CD14-positive monocyte (primary cell): ENCODE measurements around the gene IQSEC3. TPM values are rescaled to one million over a fixed set of nuclear protein-coding genes. Genes with fewer than 3 reads are reported as not detected.

Experiments used
- DNase-seq, 3 donors: peaks; one replicate each; pipeline ENCODE4 v3.0.0-alpha.2; 2011 to 2022
- H2AFZ ChIP-seq: 2 replicates; pipeline ENCODE4 v1.6.0; 2012; ENCODE audit warnings: mild to moderate bottlenecking, low read depth, low read length, inconsistent platforms; ENCODE audit not compliant: insufficient read depth, poor library complexity, severe bottlenecking
- H3K27ac ChIP-seq, 2 donors: 1 replicate in 1 of 2; 2 replicates in 1 of 2; pipeline ENCODE4 v1.5.1; 2012 to 2013; ENCODE audit warnings: low read length in 2 of 2, control low read depth in 1 of 2, inconsistent platforms in 1 of 2, low read depth in 1 of 2, mild to moderate bottlenecking in 1 of 2
- H3K27me3 ChIP-seq, 2 donors: one replicate each; pipeline versions ENCODE4 v1.6.0 to v1.6.1; 2011 to 2013; ENCODE audit warnings: low read length in 2 of 2; ENCODE audit not compliant: control insufficient read depth in 2 of 2, insufficient read depth in 2 of 2
- H3K36me3 ChIP-seq, 2 donors: replicated peaks in 1 of 2; 1 replicate in 1 of 2; 2 replicates in 1 of 2; pipeline versions ENCODE4 v1.5.1 to v1.6.1; 2012 to 2013; ENCODE audit warnings: low read length in 2 of 2, control low read depth in 1 of 2, inconsistent platforms in 1 of 2, mild to moderate bottlenecking in 1 of 2; ENCODE audit not compliant: insufficient read depth in 2 of 2, control insufficient read depth in 1 of 2
- H3K4me1 ChIP-seq, 2 donors: 1 replicate in 1 of 2; 2 replicates in 1 of 2; pipeline versions ENCODE4 v1.5.1 to v1.6.1; 2012 to 2013; ENCODE audit warnings: low read length in 2 of 2, control low read depth in 1 of 2, inconsistent platforms in 1 of 2, mild to moderate bottlenecking in 1 of 2, moderate library complexity in 1 of 2; ENCODE audit not compliant: insufficient read depth in 2 of 2, control insufficient read depth in 1 of 2
- H3K4me2 ChIP-seq: replicated peaks from 2 replicates; pipeline ENCODE3; 2012; ENCODE audit warnings: low read length, moderate library complexity, mild to moderate bottlenecking; ENCODE audit not compliant: poor library complexity, severe bottlenecking; ENCODE audit errors: extremely low read depth
- H3K4me3 ChIP-seq, 3 experiments: fragments of 200-600 bp in 1 of 3; sonication (generic) in 1 of 3; replicated peaks in 1 of 3; 1 replicate in 2 of 3; 2 replicates in 1 of 3; pipeline ENCODE4 v1.5.1; 2011 to 2013; ENCODE audit warnings: low read length in 3 of 3, mild to moderate bottlenecking in 3 of 3, control low read depth in 2 of 3, low read depth in 2 of 3, inconsistent platforms in 1 of 3, moderate library complexity in 1 of 3
- H3K79me2 ChIP-seq: 2 replicates; pipeline ENCODE4 v1.6.0; 2012; ENCODE audit warnings: mild to moderate bottlenecking, control low read depth, inconsistent platforms, low read length, moderate library complexity; ENCODE audit not compliant: insufficient read depth
- H3K9ac ChIP-seq: 2 replicates; pipeline ENCODE4 v1.6.0; 2017; ENCODE audit warnings: low read length, mild to moderate bottlenecking; ENCODE audit not compliant: insufficient read depth, poor library complexity, severe bottlenecking
- H3K9me3 ChIP-seq, 2 donors: replicated peaks in 1 of 2; 1 replicate in 1 of 2; 2 replicates in 1 of 2; pipeline versions ENCODE4 v1.5.1 to v1.6.1; 2012 to 2013; ENCODE audit warnings: low read length in 2 of 2, control low read depth in 1 of 2; ENCODE audit not compliant: control insufficient read depth in 1 of 2, insufficient read depth in 1 of 2
- H4K20me1 ChIP-seq: 2 replicates; pipeline ENCODE4 v1.6.0; 2012; ENCODE audit warnings: mild to moderate bottlenecking, low read length, control low read depth, moderate library complexity; ENCODE audit not compliant: insufficient read depth
- H3K27ac Mint-ChIP-seq, 7 donors: one replicate each; pipeline ENCODE4 v1.8.0; 2020; ENCODE audit warnings: mild to moderate bottlenecking in 7 of 7, mixed read lengths in 7 of 7, moderate library complexity in 6 of 7, inconsistent platforms in 2 of 7
- H3K27me3 Mint-ChIP-seq, 3 donors: one replicate each; pipeline ENCODE4 v1.8.0; 2021 to 2022; ENCODE audit warnings: low read depth in 3 of 3, mild to moderate bottlenecking in 3 of 3, mixed read lengths in 3 of 3, moderate library complexity in 3 of 3, inconsistent platforms in 1 of 3
- H3K36me3 Mint-ChIP-seq, 2 donors: one replicate each; pipeline ENCODE4 v1.8.0; 2020; ENCODE audit warnings: mixed read lengths in 2 of 2, inconsistent platforms in 1 of 2, mild to moderate bottlenecking in 1 of 2
- H3K4me1 Mint-ChIP-seq: one replicate; pipeline ENCODE4 v1.8.0; 2020; ENCODE audit warnings: mild to moderate bottlenecking, mixed read lengths
- H3K4me3 Mint-ChIP-seq, 2 donors: one replicate each; pipeline ENCODE4 v1.8.0; 2020; ENCODE audit warnings: mild to moderate bottlenecking in 2 of 2, mixed read lengths in 2 of 2, moderate library complexity in 1 of 2
- H3K9me3 Mint-ChIP-seq, 7 donors: one replicate each; pipeline ENCODE4 v1.8.0; 2020 to 2022; ENCODE audit warnings: mixed read lengths in 7 of 7, mild to moderate bottlenecking in 6 of 7, moderate library complexity in 6 of 7, inconsistent platforms in 2 of 7
- WGBS: methylation state at CpG from one replicate; pipeline ENCODE4 v1.1.5; 2013; ENCODE audit warnings: missing lambda C conversion rate; ENCODE audit not compliant: insufficient coverage; 5-methylcytosine and 5-hydroxymethylcytosine counted together
- intact Hi-C, 2 donors: fragments of 100-400 bp; cut with micrococcal nuclease; formaldehyde crosslinking; loops; one replicate each; pipeline versions ENCODE4 v1.15.0 to v1.15.1; 2023
- polyA plus RNA-seq, 3 donors: library from polyadenylated mRNA; depleted of rRNA in 1 of 3; unstranded in 2 of 3; stranded (reverse) in 1 of 3; fragments of 300-500 nt in 2 of 3; fragments of >200 nt in 1 of 3; fragmentation: Illumina TruSeq in 2 of 3; gene quantifications; 1 replicate in 2 of 3; 2 replicates in 1 of 3; pipeline ENCODE4 v1.2.3, GENCODE V29; 2012 to 2021
- TF ChIP-seq, protein P1 (sequence below): fragments of 200-600 bp; IDR thresholded peaks from one replicate; pipeline ENCODE4 v1.8.0; 2022; ENCODE audit warnings: antibody characterized with exemption, mild to moderate bottlenecking

Gene IQSEC3
- polyA plus RNA-seq, 3 donors, result not detected

GRCh38 chr12:98924-99352 lies 32.4 kb downstream of the IQSEC3 start:
- Histone ChIP-seq H4K20me1 (no peaks in the 10 kb centered on the region), H3K79me2 (no peaks in the 10 kb centered on the region), H3K4me2 (no peak overlapping the region), H3K4me3 (no peak overlapping the region), H3K4me1 (no peaks in the 10 kb centered on the region), H3K27ac (no peak overlapping the region), H3K27me3 (no peaks in the 10 kb centered on the region), H3K9me3 (peaks cover 0 to 4% of the 10 kb centered on the region in 2 donors), H3K36me3 (no peaks in the 10 kb centered on the region), H3K9ac (no peak overlapping the region), H2AFZ (no peak overlapping the region)
- no peak for DNase-seq
- Mint-ChIP-seq H3K27ac (peak overlapping the region in 1 of 7 donors; percentile 45), H3K4me1 (peaks cover 2% of the 10 kb centered on the region), H3K27me3 (peaks cover 9 to 20% (median 19%) of the 10 kb centered on the region in 3 donors), H3K9me3 (peaks cover 0 to 9% (median 4%) of the 10 kb centered on the region in 7 donors), H3K36me3 (no peaks in the 10 kb centered on the region), H3K4me3 (no peak overlapping the region)
- intact Hi-C loops, result no loop called here
- TF ChIP-seq, protein P1, sequence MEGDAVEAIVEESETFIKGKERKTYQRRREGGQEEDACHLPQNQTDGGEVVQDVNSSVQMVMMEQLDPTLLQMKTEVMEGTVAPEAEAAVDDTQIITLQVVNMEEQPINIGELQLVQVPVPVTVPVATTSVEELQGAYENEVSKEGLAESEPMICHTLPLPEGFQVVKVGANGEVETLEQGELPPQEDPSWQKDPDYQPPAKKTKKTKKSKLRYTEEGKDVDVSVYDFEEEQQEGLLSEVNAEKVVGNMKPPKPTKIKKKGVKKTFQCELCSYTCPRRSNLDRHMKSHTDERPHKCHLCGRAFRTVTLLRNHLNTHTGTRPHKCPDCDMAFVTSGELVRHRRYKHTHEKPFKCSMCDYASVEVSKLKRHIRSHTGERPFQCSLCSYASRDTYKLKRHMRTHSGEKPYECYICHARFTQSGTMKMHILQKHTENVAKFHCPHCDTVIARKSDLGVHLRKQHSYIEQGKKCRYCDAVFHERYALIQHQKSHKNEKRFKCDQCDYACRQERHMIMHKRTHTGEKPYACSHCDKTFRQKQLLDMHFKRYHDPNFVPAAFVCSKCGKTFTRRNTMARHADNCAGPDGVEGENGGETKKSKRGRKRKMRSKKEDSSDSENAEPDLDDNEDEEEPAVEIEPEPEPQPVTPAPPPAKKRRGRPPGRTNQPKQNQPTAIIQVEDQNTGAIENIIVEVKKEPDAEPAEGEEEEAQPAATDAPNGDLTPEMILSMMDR, result no peak
- WGBS, result 90% methylated on average over 6 of the region's 12 CpGs

DNA sequence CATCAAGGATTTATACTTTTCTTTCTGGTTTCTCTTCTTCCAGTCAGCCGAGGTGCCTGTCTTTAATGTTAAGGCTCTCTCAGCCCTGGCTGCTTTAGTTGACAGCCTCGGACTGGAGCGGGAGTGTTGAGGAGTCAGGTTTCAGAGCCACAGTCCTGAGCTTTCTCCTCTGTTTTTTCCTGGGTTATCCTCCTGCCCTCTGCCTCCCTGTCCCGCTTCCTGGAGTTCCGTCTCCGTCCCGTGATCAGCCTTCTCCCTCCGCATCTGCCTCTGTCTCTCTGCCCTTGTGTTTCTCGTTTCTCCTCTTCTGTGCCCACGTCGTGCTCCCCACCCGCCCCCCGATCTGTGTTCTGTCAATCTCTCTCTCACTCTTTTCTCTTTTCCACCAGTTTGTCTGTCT lies 33.0 kb downstream of the IQSEC3 start:
- H3K36me3 Mint-ChIP-seq, result no peaks in the 10 kb centered on the region
- H3K27ac Mint-ChIP-seq, result no peak overlapping the region
- H3K27me3 ChIP-seq, result no peaks in the 10 kb centered on the region
- no peak overlapping the region for H3K4me3 Mint-ChIP-seq
- no peak for DNase-seq
- no peak overlapping the region for H3K27ac ChIP-seq
- intact Hi-C loops, result no loop called here
- peaks cover 5% of the 10 kb centered on the region for H3K4me1 Mint-ChIP-seq
- H3K9me3 Mint-ChIP-seq, result peaks cover 0 to 8% (median 4%) of the 10 kb centered on the region in 7 donors
- no peak overlapping the region for H3K4me2 ChIP-seq
- no peak overlapping the region for H2AFZ ChIP-seq
- H3K79me2 ChIP-seq, result no peaks in the 10 kb centered on the region
- no peak overlapping the region for H3K9ac ChIP-seq
- TF ChIP-seq, protein P1, result no peak
- no peaks in the 10 kb centered on the region for H4K20me1 ChIP-seq
- peaks cover 9 to 20% (median 19%) of the 10 kb centered on the region in 3 donors for H3K27me3 Mint-ChIP-seq
- H3K9me3 ChIP-seq, result peaks cover 0 to 4% of the 10 kb centered on the region in 2 donors
- 88% methylated on average over 11 of the region's 13 CpGs for WGBS
- H3K36me3 ChIP-seq, result no peaks in the 10 kb centered on the region
- peaks cover 0 to 4% of the 10 kb centered on the region in 2 donors for H3K4me1 ChIP-seq
- H3K4me3 ChIP-seq, result no peak overlapping the region
